Mucosa of rectum (tissue), 2 donors: ENCODE measurements around the gene SEC14L2.
A peak's percentile ranks its signal among the peaks of the same experiment; 100 is the strongest.

ENCODE experiments used
- H3K27ac ChIP-seq, 2 donors: one replicate each; pipeline ENCODE4 v1.7.0; 2013; ENCODE audit warnings: inconsistent platforms in 2 of 2, low read depth in 2 of 2, low read length in 2 of 2
- H3K27me3 ChIP-seq, 2 donors: one replicate each; pipeline ENCODE4 v1.7.0; 2013; ENCODE audit warnings: low read length in 2 of 2; ENCODE audit not compliant: control insufficient read depth in 2 of 2, insufficient read depth in 2 of 2
- H3K36me3 ChIP-seq, 2 donors: one replicate each; pipeline ENCODE4 v1.7.0; 2013; ENCODE audit warnings: low read length in 2 of 2; ENCODE audit not compliant: control insufficient read depth in 2 of 2, insufficient read depth in 2 of 2
- H3K4me1 ChIP-seq, 2 donors: one replicate each; pipeline ENCODE4 v1.7.0; 2013; ENCODE audit warnings: low read length in 2 of 2, mild to moderate bottlenecking in 1 of 2; ENCODE audit not compliant: control insufficient read depth in 2 of 2, insufficient read depth in 2 of 2
- H3K4me3 ChIP-seq, 2 donors: one replicate each; pipeline ENCODE4 v1.7.0; 2013; ENCODE audit warnings: low read length in 2 of 2
- H3K9ac ChIP-seq, 2 donors: one replicate each; pipeline ENCODE4 v1.7.0; 2013; ENCODE audit warnings: low read length in 2 of 2, low read depth in 1 of 2, mild to moderate bottlenecking in 1 of 2
- H3K9me3 ChIP-seq, 2 donors: one replicate each; pipeline ENCODE4 v1.7.0; 2013; ENCODE audit warnings: low read length in 2 of 2; ENCODE audit not compliant: control insufficient read depth in 2 of 2
- donor health status: healthy.
- donor health status: Normal muscosa, but diverticular disease.

Gene SEC14L2

GRCh38 chr22:30425616-30426387, 29.0 kb downstream of the SEC14L2 start, which contains the start of gene MTFP1:
Gene MTFP1, plus strand, starts transcription at chr22:30425768. Its CDS starts 112 bp downstream, at chr22:30425880.
- H3K36me3 ChIP-seq, result peaks cover 0 to 5% of the 10 kb centered on the region in 2 donors
- H3K4me3 ChIP-seq, result peak within 1 kb of the TSS; percentile 73 to 92
- no peaks in the 10 kb centered on the region for H3K9me3 ChIP-seq
- H3K27me3 ChIP-seq, result no peaks in the 10 kb centered on the region
- H3K27ac ChIP-seq, result peak within 1 kb of the TSS; percentile 94 to 97
- peaks cover 43 to 44% of the 10 kb centered on the region in 2 donors for H3K4me1 ChIP-seq
- peak within 1 kb of the TSS; percentile 77 to 89 for H3K9ac ChIP-seq

GRCh38 chr22:30426388-30427353, 29.9 kb downstream of the SEC14L2 start:
- Histone ChIP-seq H3K9me3 (no peaks in the 10 kb centered on the region), H3K27ac (peak overlapping the region; percentile 71 to 81), H3K9ac (peak overlapping the region; percentile 77 to 89), H3K27me3 (no peaks in the 10 kb centered on the region), H3K36me3 (peaks cover 0 to 5% of the 10 kb centered on the region in 2 donors), H3K4me1 (peaks cover 35 to 37% of the 10 kb centered on the region in 2 donors), H3K4me3 (peak overlapping the region; percentile 73 to 92)

DNA sequence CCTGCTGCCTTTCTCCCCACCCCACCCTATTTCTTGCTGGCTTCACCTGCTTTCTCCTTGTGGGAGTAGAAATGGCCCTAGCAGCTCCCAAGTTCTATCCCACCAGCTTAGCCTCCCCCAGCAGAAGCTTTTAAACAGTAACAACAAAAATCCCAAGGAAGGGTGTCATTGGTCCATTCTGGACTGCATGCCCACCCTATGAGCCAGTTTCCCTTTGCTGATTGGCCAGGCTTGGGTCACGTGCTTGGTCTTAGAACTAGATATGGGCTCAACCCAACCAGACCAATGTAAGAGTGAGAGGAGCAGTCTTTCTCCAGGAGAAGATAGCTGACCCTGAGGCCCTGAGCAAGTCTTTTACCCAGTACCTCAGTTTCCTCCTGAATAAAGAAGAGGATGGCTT, 31.1 kb downstream of the SEC14L2 start:
- no peak overlapping the region for H3K27ac ChIP-seq
- no peaks in the 10 kb centered on the region for H3K9me3 ChIP-seq
- H3K27me3 ChIP-seq, result no peaks in the 10 kb centered on the region
- no peak overlapping the region for H3K9ac ChIP-seq
- H3K4me3 ChIP-seq, result no peak overlapping the region
- peaks cover 0 to 5% of the 10 kb centered on the region in 2 donors for H3K36me3 ChIP-seq
- H3K4me1 ChIP-seq, result peaks cover 23 to 26% of the 10 kb centered on the region in 2 donors

GRCh38 chr22:30429887-30430286, 33.1 kb downstream of the SEC14L2 start:
- Histone ChIP-seq H3K27me3 (no peaks in the 10 kb centered on the region), H3K9me3 (no peaks in the 10 kb centered on the region), H3K4me3 (no peak overlapping the region), H3K9ac (no peak overlapping the region), H3K27ac (no peak overlapping the region), H3K36me3 (peaks cover 0 to 5% of the 10 kb centered on the region in 2 donors), H3K4me1 (peaks cover 10 to 13% of the 10 kb centered on the region in 2 donors)

DNA sequence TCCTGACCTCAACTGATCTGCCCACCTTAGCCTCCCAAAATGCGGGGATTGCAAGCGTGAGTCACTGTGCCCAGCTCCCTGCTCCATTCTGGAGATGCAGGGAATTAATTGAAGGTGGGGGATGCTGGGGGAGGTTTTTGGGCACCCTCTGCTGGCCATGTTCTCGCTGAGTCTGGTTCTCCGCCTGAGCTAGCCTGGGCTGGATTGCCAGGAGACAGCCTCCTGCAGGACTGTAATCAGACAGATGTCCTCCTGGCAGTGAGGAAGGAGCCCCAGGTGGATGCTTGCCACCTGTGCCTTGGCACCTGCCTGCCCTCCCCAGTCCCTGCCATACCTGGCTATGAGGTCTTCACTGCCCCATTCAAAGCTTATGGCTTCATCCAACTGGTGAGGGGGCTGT, 34.1 kb downstream of the SEC14L2 start:
- Histone ChIP-seq H3K36me3 (peaks cover 0 to 5% of the 10 kb centered on the region in 2 donors), H3K27me3 (no peaks in the 10 kb centered on the region), H3K9ac (no peak overlapping the region), H3K27ac (no peak overlapping the region), H3K4me1 (peaks cover 4 to 9% of the 10 kb centered on the region in 2 donors), H3K9me3 (no peaks in the 10 kb centered on the region), H3K4me3 (no peak overlapping the region)

DNA sequence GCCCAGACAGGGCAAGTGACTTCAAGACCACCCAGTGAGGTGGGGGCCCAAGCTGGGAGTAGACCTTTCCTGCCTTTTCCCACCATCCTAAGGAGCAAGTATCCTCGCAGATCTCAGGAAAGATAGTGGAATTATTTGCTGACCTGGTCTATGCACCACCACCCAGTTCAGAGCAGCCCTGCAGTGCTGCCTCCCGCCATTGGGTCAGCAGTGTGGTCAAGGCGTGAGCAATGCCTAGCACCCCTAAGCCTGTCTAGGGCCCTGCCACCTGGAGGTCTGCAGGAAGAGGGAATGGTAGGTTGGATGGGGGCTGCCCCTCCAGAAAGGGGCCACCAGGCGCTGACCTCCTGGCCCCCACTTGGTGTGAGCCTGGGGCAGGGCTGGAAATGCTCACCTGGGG, 35.3 kb downstream of the SEC14L2 start:
- no peak overlapping the region for H3K9ac ChIP-seq
- H3K9me3 ChIP-seq, result no peaks in the 10 kb centered on the region
- no peak overlapping the region for H3K27ac ChIP-seq
- H3K4me3 ChIP-seq, result no peak overlapping the region
- no peaks in the 10 kb centered on the region for H3K27me3 ChIP-seq
- no peaks in the 10 kb centered on the region for H3K4me1 ChIP-seq
- H3K36me3 ChIP-seq, result peaks cover 0 to 5% of the 10 kb centered on the region in 2 donors

DNA sequence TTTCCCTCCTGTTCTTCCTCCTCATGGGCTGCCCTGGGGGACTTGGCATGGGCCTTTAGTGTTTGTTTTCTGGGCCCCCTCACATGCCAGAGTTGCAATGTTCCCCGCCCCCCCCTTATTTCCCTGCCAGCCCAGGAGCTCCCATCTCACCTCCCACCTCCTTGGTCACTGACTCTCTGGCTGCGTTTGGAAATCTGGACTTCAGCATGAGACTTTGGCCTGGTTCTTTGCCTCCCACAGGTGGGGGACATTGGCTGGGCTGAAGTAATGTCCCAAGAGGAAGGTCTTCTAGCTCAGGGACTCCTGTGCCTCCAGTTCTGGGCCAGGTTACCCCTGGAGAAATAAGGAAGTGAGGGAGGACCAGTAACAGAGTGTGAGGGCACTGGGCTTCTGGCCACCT, 35.7 kb downstream of the SEC14L2 start:
- Histone ChIP-seq H3K4me1 (no peaks in the 10 kb centered on the region), H3K27ac (no peak overlapping the region), H3K27me3 (no peaks in the 10 kb centered on the region), H3K4me3 (no peak overlapping the region), H3K36me3 (peaks cover 0 to 5% of the 10 kb centered on the region in 2 donors), H3K9ac (no peak overlapping the region), H3K9me3 (no peaks in the 10 kb centered on the region)

DNA sequence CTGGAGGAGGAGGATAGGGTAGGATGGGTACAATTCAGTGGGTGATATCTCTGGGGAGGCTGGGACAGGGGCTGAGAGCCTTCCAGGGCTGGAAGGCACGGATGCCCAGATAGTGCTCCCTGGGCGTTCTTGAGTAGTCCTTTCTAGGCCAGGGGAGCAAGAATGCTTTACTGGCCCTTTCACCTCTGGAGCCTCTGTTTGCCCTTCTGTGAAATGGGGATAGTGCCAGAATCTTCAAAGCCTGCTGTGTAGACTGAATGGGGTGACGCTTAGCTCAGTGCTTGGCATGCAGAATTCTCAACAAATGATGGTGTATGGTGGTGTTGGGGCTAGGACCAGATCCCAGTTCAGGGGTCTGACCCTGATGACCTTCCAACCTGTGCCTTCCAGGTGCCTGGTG, 36.4 kb downstream of the SEC14L2 start:
- H3K27ac ChIP-seq, result no peak overlapping the region
- no peaks in the 10 kb centered on the region for H3K4me1 ChIP-seq
- no peak overlapping the region for H3K4me3 ChIP-seq
- H3K36me3 ChIP-seq, result peaks cover 0 to under 1% of the 10 kb centered on the region in 2 donors
- H3K27me3 ChIP-seq, result no peaks in the 10 kb centered on the region
- H3K9ac ChIP-seq, result no peak overlapping the region
- no peaks in the 10 kb centered on the region for H3K9me3 ChIP-seq

GRCh38 chr22:30433773-30434172, 37.0 kb downstream of the SEC14L2 start:
- Histone ChIP-seq H3K36me3 (no peaks in the 10 kb centered on the region), H3K9me3 (no peaks in the 10 kb centered on the region), H3K4me3 (no peak overlapping the region), H3K9ac (no peak overlapping the region), H3K27me3 (no peaks in the 10 kb centered on the region), H3K4me1 (peaks cover 0 to 3% of the 10 kb centered on the region in 2 donors), H3K27ac (no peak overlapping the region)

DNA sequence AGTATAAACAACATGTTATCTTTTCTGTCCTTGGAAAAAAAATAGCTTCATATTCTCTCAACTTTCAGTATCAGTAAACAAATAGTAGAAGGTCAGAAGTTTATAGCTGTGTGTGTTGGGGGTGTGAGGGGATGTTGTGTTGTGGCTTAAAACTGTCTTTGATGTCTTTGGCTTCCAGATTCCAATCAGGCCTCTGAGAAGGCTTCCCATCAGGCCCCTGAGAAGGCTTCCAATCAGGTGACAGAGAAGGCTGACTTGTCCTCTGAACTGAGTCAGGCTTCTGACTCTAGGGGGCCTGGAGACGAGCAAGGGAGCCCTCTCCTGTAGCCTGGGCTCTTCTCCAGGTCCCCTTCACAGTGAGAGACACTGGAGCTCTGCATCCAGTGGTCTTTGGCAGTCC, 38.0 kb downstream of the SEC14L2 start:
- Histone ChIP-seq H3K9me3 (no peaks in the 10 kb centered on the region), H3K27ac (peak overlapping the region in 1 of 2 donors; percentile 57), H3K4me1 (peaks cover 0 to 5% of the 10 kb centered on the region in 2 donors), H3K4me3 (no peak overlapping the region), H3K9ac (no peak overlapping the region), H3K36me3 (no peaks in the 10 kb centered on the region), H3K27me3 (no peaks in the 10 kb centered on the region)
